GM23338 (cell line): ENCODE measurements around the gene XPNPEP2. TPM values are rescaled to one million over a fixed set of nuclear protein-coding genes. Genes with fewer than 3 reads are reported as not detected.

Experiments used
- ATAC-seq: fragments of 200-7000 bp; cut with Tn5 transposase; 3 replicates; pipeline ENCODE4 v1.9.1; 2020
- DNase-seq: peaks from one replicate; pipeline ENCODE4 v3.0.0-alpha.2; 2015; ENCODE audit warnings: low spot score
- H2AFZ ChIP-seq: fragments of 200-600 bp; sonication (generic); 2 replicates; pipeline ENCODE4 v1.8.0; 2016; ENCODE audit warnings: antibody characterized with exemption, mild to moderate bottlenecking, moderate library complexity
- H3F3A ChIP-seq: fragments of 200-600 bp; sonication (generic); replicated peaks from 2 replicates; pipeline ENCODE4 v1.8.0; 2017; ENCODE audit warnings: antibody characterized with exemption, mixed run types, low read depth
- H3K27ac ChIP-seq: fragments of 200-600 bp; sonication (generic); 2 replicates; pipeline ENCODE4 v1.6.1; 2016; ENCODE audit warnings: low read depth
- H3K27me3 ChIP-seq: fragments of 200-600 bp; sonication (generic); 2 replicates; pipeline ENCODE4 v1.8.0; 2016; ENCODE audit warnings: mild to moderate bottlenecking, mixed run types, moderate library complexity; ENCODE audit not compliant: insufficient read depth
- H3K36me3 ChIP-seq: fragments of 200-600 bp; sonication (generic); 2 replicates; pipeline ENCODE4 v1.8.0; 2016; ENCODE audit warnings: mild to moderate bottlenecking; ENCODE audit not compliant: insufficient read depth
- H3K4me1 ChIP-seq: fragments of 200-600 bp; sonication (generic); 2 replicates; pipeline ENCODE4 v1.8.0; 2016; ENCODE audit warnings: mild to moderate bottlenecking, moderate library complexity; ENCODE audit not compliant: insufficient read depth
- H3K4me2 ChIP-seq: fragments of 200-600 bp; sonication (generic); 2 replicates; pipeline ENCODE4 v1.7.1; 2017; ENCODE audit warnings: mixed run types
- H3K4me3 ChIP-seq: fragments of 200-600 bp; sonication (generic); 2 replicates; pipeline ENCODE4 v1.6.1; 2016; ENCODE audit warnings: mixed run types
- H3K79me2 ChIP-seq: fragments of 200-600 bp; sonication (generic); replicated peaks from 2 replicates; pipeline ENCODE4 v1.8.0; 2017; ENCODE audit warnings: mild to moderate bottlenecking; ENCODE audit not compliant: insufficient read depth
- H3K9me2 ChIP-seq: fragments of 200-600 bp; sonication (generic); 2 replicates; pipeline ENCODE4 v1.8.0; 2017; ENCODE audit not compliant: insufficient read depth
- H4K20me1 ChIP-seq: fragments of 200-600 bp; sonication (generic); replicated peaks from 2 replicates; pipeline ENCODE4 v1.8.0; 2017; ENCODE audit warnings: mild to moderate bottlenecking; ENCODE audit not compliant: insufficient read depth
- H3K27ac Mint-ChIP-seq: 2 replicates; pipeline ENCODE4 v1.8.0; 2020; ENCODE audit warnings: inconsistent platforms, mild to moderate bottlenecking, moderate library complexity, mixed read lengths
- H3K27me3 Mint-ChIP-seq: 3 replicates; pipeline ENCODE4 v1.8.0; 2022; ENCODE audit warnings: low read depth, mild to moderate bottlenecking, moderate library complexity, mixed read lengths, inconsistent platforms; ENCODE audit not compliant: insufficient read depth, poor library complexity
- H3K36me3 Mint-ChIP-seq: 3 replicates; pipeline ENCODE4 v1.8.0; 2021; ENCODE audit warnings: low read depth, mild to moderate bottlenecking, inconsistent platforms, moderate library complexity, mixed read lengths
- H3K4me1 Mint-ChIP-seq: 3 replicates; pipeline ENCODE4 v1.8.0; 2020; ENCODE audit warnings: mild to moderate bottlenecking, inconsistent platforms, mixed read lengths
- H3K4me3 Mint-ChIP-seq: 3 replicates; pipeline ENCODE4 v1.8.0; 2021; ENCODE audit warnings: moderate library complexity, mild to moderate bottlenecking, inconsistent platforms, mixed read lengths
- H3K9me3 Mint-ChIP-seq: 3 replicates; pipeline ENCODE4 v1.8.0; 2020; ENCODE audit warnings: moderate library complexity, mild to moderate bottlenecking, inconsistent platforms, mixed read lengths
- CREB1 ChIP-seq: fragments of 250-450 bp; sonication (Bioruptor Pico); IDR thresholded peaks from 2 replicates; pipeline ENCODE4 v1.5.0; 2020; ENCODE audit warnings: low read depth, mild to moderate bottlenecking, moderate library complexity
- CTCF ChIP-seq, 2 experiments: fragments of 200-600 bp in 1 of 2; sonication (generic) in 1 of 2; conservative IDR thresholded peaks; 2 replicates each; pipeline versions ENCODE4 v1.5.1 to v1.6.1; 2016 to 2017; ENCODE audit warnings: antibody characterized with exemption in 2 of 2, low read depth in 2 of 2, mild to moderate bottlenecking in 2 of 2, moderate library complexity in 1 of 2
- JUNB ChIP-seq: IDR thresholded peaks from one replicate; pipeline ENCODE4 v1.6.1; 2016; ENCODE audit warnings: antibody characterized with exemption; ENCODE audit not compliant: unreplicated experiment
- NANOG ChIP-seq: IDR thresholded peaks from 2 replicates; pipeline ENCODE4 v1.6.1; 2016; ENCODE audit warnings: antibody characterized with exemption, borderline replicate concordance
- STAT1 ChIP-seq: IDR thresholded peaks from one replicate; pipeline ENCODE4 v1.6.1; 2016; ENCODE audit warnings: antibody characterized with exemption; ENCODE audit not compliant: unreplicated experiment
- ZNF114 ChIP-seq: fragments of 250-450 bp; sonication (Bioruptor Pico); IDR thresholded peaks from 2 replicates; pipeline ENCODE4 v1.5.0; 2020; ENCODE audit warnings: mild to moderate bottlenecking, moderate library complexity
- ZNF462 ChIP-seq: fragments of 250-450 bp; sonication (Bioruptor Pico); IDR thresholded peaks from 2 replicates; pipeline ENCODE4 v1.5.0; 2020; ENCODE audit warnings: mild to moderate bottlenecking, moderate library complexity
- polyA plus RNA-seq: library from polyadenylated mRNA; unstranded; fragments of >200 nt; fragmentation: Nextera tagmentation; extraction: Ambion mirVana; gene quantifications from 2 replicates; pipeline ENCODE4 v1.2.1, GENCODE V29; 2016
- total RNA-seq: library from RNA; depleted of rRNA; stranded (reverse); fragments of >200 nt; shearing (Covaris generic); gene quantifications from 2 replicates; pipeline ENCODE4 v1.2.3, GENCODE V29; 2014
- TF ChIP-seq, protein P1 (sequence below): IDR thresholded peaks from one replicate; pipeline ENCODE4 v1.6.1; 2018; ENCODE audit warnings: antibody characterized with exemption; ENCODE audit not compliant: unreplicated experiment
- TF ChIP-seq, protein P2 (sequence below): IDR thresholded peaks from 2 replicates; pipeline ENCODE4 v1.6.1; 2016; ENCODE audit warnings: antibody characterized with exemption

Gene XPNPEP2
- total and polyA plus RNA-seq, 2 experiments from 2014 or later = not detected

- no peak for TF ChIP-seq ZNF462 (CRISPR knock-in tag)
- no peak for TF ChIP-seq CTCF (conservative IDR thresholded peaks at IDR 0.05; ENCODE audit: low read depth in 2 of 2)
Measured at GRCh38 chrX:129786210-129786651, 47.5 kb downstream of the XPNPEP2 start (continued).

- H3K27ac Mint-ChIP-seq = no peak overlapping the region
- Histone ChIP-seq H3K36me3 (no peaks in the 10 kb centered on the region), H3K4me1 (no peaks in the 10 kb centered on the region), H3K9me2 (no peaks in the 10 kb centered on the region), H3K4me3 (no peak overlapping the region), H3K27ac (no peak overlapping the region), H4K20me1 (no peaks in the 10 kb centered on the region), H3F3A (no peaks in the 10 kb centered on the region), H3K27me3 (no peaks in the 10 kb centered on the region), H3K4me2 (no peak overlapping the region), H3K79me2 (no peaks in the 10 kb centered on the region), H2AFZ (no peak overlapping the region)
- H3K9me3 Mint-ChIP-seq = no peaks in the 10 kb centered on the region; the same call in 2 of the 3 replicates
- ATAC-seq (no peak), DNase-seq (no peak)
- H3K36me3 Mint-ChIP-seq = no peaks in the 10 kb centered on the region
- H3K4me3 Mint-ChIP-seq = no peak overlapping the region
- H3K4me1 Mint-ChIP-seq = no peaks in the 10 kb centered on the region; the same call in 2 of the 3 replicates
- H3K27me3 Mint-ChIP-seq = peaks cover 4% of the 10 kb centered on the region
- no peak for TF ChIP-seq ZNF114 (CRISPR knock-in tag)
- no peak for TF ChIP-seq STAT1
- no peak for TF ChIP-seq CTCF (conservative IDR thresholded peaks at IDR 0.05; ENCODE audit: low read depth in 2 of 2)
- TF ChIP-seq, protein P1, sequence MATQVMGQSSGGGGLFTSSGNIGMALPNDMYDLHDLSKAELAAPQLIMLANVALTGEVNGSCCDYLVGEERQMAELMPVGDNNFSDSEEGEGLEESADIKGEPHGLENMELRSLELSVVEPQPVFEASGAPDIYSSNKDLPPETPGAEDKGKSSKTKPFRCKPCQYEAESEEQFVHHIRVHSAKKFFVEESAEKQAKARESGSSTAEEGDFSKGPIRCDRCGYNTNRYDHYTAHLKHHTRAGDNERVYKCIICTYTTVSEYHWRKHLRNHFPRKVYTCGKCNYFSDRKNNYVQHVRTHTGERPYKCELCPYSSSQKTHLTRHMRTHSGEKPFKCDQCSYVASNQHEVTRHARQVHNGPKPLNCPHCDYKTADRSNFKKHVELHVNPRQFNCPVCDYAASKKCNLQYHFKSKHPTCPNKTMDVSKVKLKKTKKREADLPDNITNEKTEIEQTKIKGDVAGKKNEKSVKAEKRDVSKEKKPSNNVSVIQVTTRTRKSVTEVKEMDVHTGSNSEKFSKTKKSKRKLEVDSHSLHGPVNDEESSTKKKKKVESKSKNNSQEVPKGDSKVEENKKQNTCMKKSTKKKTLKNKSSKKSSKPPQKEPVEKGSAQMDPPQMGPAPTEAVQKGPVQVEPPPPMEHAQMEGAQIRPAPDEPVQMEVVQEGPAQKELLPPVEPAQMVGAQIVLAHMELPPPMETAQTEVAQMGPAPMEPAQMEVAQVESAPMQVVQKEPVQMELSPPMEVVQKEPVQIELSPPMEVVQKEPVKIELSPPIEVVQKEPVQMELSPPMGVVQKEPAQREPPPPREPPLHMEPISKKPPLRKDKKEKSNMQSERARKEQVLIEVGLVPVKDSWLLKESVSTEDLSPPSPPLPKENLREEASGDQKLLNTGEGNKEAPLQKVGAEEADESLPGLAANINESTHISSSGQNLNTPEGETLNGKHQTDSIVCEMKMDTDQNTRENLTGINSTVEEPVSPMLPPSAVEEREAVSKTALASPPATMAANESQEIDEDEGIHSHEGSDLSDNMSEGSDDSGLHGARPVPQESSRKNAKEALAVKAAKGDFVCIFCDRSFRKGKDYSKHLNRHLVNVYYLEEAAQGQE = no peak
- TF ChIP-seq JUNB = no peak
- TF ChIP-seq, protein P2, sequence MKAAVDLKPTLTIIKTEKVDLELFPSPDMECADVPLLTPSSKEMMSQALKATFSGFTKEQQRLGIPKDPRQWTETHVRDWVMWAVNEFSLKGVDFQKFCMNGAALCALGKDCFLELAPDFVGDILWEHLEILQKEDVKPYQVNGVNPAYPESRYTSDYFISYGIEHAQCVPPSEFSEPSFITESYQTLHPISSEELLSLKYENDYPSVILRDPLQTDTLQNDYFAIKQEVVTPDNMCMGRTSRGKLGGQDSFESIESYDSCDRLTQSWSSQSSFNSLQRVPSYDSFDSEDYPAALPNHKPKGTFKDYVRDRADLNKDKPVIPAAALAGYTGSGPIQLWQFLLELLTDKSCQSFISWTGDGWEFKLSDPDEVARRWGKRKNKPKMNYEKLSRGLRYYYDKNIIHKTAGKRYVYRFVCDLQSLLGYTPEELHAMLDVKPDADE = no peak
- TF ChIP-seq CREB1 (CRISPR knock-in tag) = no peak
- no peak for TF ChIP-seq NANOG
Measured at GRCh38 chrX:129787336-129788055, 48.7 kb downstream of the XPNPEP2 start.
